Measurements from ENCODE around the gene BNC2. TPM values are rescaled to one million over a fixed set of nuclear protein-coding genes. Genes with fewer than 3 reads are reported as not detected.

The BNC2 gene
- total and polyA plus RNA-seq, 2 of the 13 experiments (the other 11 are each of a cell fraction or from before 2014, with no cell fraction given): not detected

GRCh38 chr9:16527573-16527972 is 342.9 kb downstream of the BNC2 start (continued):
- TF ChIP-seq, protein P1, sequence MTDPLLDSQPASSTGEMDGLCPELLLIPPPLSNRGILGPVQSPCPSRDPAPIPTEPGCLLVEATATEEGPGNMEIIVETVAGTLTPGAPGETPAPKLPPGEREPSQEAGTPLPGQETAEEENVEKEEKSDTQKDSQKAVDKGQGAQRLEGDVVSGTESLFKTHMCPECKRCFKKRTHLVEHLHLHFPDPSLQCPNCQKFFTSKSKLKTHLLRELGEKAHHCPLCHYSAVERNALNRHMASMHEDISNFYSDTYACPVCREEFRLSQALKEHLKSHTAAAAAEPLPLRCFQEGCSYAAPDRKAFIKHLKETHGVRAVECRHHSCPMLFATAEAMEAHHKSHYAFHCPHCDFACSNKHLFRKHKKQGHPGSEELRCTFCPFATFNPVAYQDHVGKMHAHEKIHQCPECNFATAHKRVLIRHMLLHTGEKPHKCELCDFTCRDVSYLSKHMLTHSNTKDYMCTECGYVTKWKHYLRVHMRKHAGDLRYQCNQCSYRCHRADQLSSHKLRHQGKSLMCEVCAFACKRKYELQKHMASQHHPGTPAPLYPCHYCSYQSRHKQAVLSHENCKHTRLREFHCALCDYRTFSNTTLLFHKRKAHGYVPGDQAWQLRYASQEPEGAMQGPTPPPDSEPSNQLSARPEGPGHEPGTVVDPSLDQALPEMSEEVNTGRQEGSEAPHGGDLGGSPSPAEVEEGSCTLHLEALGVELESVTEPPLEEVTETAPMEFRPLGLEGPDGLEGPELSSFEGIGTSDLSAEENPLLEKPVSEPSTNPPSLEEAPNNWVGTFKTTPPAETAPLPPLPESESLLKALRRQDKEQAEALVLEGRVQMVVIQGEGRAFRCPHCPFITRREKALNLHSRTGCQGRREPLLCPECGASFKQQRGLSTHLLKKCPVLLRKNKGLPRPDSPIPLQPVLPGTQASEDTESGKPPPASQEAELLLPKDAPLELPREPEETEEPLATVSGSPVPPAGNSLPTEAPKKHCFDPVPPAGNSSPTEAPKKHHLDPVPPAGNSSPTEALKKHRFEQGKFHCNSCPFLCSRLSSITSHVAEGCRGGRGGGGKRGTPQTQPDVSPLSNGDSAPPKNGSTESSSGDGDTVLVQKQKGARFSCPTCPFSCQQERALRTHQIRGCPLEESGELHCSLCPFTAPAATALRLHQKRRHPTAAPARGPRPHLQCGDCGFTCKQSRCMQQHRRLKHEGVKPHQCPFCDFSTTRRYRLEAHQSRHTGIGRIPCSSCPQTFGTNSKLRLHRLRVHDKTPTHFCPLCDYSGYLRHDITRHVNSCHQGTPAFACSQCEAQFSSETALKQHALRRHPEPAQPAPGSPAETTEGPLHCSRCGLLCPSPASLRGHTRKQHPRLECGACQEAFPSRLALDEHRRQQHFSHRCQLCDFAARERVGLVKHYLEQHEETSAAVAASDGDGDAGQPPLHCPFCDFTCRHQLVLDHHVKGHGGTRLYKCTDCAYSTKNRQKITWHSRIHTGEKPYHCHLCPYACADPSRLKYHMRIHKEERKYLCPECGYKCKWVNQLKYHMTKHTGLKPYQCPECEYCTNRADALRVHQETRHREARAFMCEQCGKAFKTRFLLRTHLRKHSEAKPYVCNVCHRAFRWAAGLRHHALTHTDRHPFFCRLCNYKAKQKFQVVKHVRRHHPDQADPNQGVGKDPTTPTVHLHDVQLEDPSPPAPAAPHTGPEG (CRISPR knock-in tag; IDR thresholded peaks at IDR 0.05): no peak
- TF ChIP-seq, protein P2, sequence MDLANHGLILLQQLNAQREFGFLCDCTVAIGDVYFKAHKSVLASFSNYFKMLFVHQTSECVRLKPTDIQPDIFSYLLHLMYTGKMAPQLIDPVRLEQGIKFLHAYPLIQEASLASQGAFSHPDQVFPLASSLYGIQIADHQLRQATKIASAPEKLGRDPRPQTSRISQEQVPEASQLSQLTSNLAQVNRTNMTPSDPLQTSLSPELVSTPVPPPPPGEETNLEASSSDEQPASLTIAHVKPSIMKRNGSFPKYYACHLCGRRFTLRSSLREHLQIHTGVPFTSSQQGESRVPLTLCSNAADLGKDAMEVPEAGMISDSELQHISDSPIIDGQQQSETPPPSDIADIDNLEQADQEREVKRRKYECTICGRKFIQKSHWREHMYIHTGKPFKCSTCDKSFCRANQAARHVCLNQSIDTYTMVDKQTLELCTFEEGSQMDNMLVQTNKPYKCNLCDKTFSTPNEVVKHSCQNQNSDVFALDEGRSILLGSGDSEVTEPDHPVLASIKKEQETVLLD (CRISPR knock-in tag; IDR thresholded peaks at IDR 0.05; ENCODE audit: low read depth): no peak

DNA sequence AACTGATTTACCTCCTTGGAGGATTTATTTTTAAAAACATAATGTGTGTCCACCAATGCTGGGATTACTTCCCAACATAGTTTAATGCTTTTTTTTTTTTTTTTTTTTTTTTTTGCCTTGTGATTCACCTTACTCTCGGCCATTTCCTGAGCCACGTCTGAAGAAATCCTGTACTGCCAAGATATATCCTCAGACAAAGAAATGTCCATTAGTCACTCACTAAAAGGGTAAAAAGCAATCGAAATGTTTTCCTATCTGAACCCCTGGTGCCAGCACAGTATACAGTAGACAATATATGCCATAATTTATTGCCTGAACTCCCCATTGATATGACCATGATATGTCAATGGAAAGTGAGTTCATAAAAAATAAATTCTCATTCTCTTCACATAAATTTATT is 344.1 kb downstream of the BNC2 start:
- intact Hi-C loops (cut with micrococcal nuclease; ENCODE audit: unreplicated experiment) (no loop called here), in situ Hi-C loops (cut with HindIII; ENCODE audit: extremely low pct_ligation_motif_present, low pct_unique_long_range_greater_than_20kb) (no loop called here)
- ChIA-PET CTCF (ENCODE audit: low intra/inter-chr PET ratio, low total read pairs) (no interaction called here), POLR2A (no interaction called here)
- WGBS (ENCODE audit: low lambda C conversion rate): 3% methylated on average over 3 of the region's 3 CpGs
- H3K9me3 ChIP-seq (ENCODE audit: low read length): no peaks in the 10 kb centered on the region
- no peaks in the 10 kb centered on the region for H3K79me2 ChIP-seq (ENCODE audit: insufficient read depth, low read length)
- DNase-seq (ENCODE audit: low spot score): no peak
- H3K27me3 ChIP-seq (ENCODE audit: control insufficient read depth in 1 of 2, insufficient read depth in 2 of 2, low read length in 2 of 2): peaks cover 0 to 5% of the 10 kb centered on the region in 2 experiments; a peak in 1 of 5 replicates
- H3K4me1 ChIP-seq (ENCODE audit: insufficient read depth, low read length): no peaks in the 10 kb centered on the region
- H3K9ac ChIP-seq (ENCODE audit: insufficient read depth, low read depth, low read length): no peak overlapping the region
- no peak overlapping the region for H3K27ac ChIP-seq (ENCODE audit: extremely low read length, insufficient read depth, low read length)
- H2AFZ ChIP-seq (ENCODE audit: low read length): no peak overlapping the region
- no peaks in the 10 kb centered on the region for H4K20me1 ChIP-seq (ENCODE audit: insufficient read depth, low read length)
- no peak for FAIRE-seq
- no peak for ATAC-seq
- BruUV-seq (replicated peaks): no TSS peak
- H3K4me3 ChIP-seq (replicated peaks in 1 of 3; ENCODE audit: insufficient read depth in 1 of 3, low read depth in 2 of 3, low read length in 3 of 3): no peak overlapping the region
- no peak overlapping the region for H3K4me2 ChIP-seq (ENCODE audit: low read depth, low read length)
- no peaks in the 10 kb centered on the region for H3K36me3 ChIP-seq (replicated peaks in 1 of 2; ENCODE audit: control insufficient read depth in 1 of 2, insufficient read depth in 2 of 2, low read length in 2 of 2)
- TF ChIP-seq ZFP82 (CRISPR knock-in tag; IDR thresholded peaks at IDR 0.05; ENCODE audit: borderline replicate concordance) (no peak), HDAC6 (IDR thresholded peaks at IDR 0.05; ENCODE audit: low read depth, low read length) (no peak), MEF2D (CRISPR knock-in tag; IDR thresholded peaks at IDR 0.05) (no peak), ETV6 (CRISPR knock-in tag; conservative IDR thresholded peaks at IDR 0.05) (no peak), KDM1A (CRISPR knock-in tag; IDR thresholded peaks at IDR 0.05) (no peak), SP5 (CRISPR knock-in tag; IDR thresholded peaks at IDR 0.05; ENCODE audit: borderline replicate concordance, low read depth) (no peak), ZNF878 (CRISPR knock-in tag; IDR thresholded peaks at IDR 0.05) (no peak), ZNF724P (CRISPR knock-in tag; IDR thresholded peaks at IDR 0.05; ENCODE audit: borderline replicate concordance) (no peak), SMC3 (IDR thresholded peaks at IDR 0.05; ENCODE audit: low read length) (no peak), ZNF33B (CRISPR knock-in tag; IDR thresholded peaks at IDR 0.05) (no peak)
